Activated CD8-positive, alpha-beta memory T cell treated with anti-CD3 and anti-CD28 coated beads for 48 hours (primary cell): ENCODE results near the gene PALM.
A peak's percentile ranks its signal among the peaks of the same experiment; 100 is the strongest.
"Not testable (repeated sequence)": the region's sequence is repeated elsewhere in the genome, so short reads cannot be mapped to it uniquely, and the experiment has no call there.

Experiments used
- DNase-seq, 3 experiments: peaks; one replicate each; pipeline ENCODE4 v3.0.0-alpha.2; 2020; ENCODE audit warnings: low read depth in 2 of 3, low spot score in 2 of 3

PALM gene

DNA sequence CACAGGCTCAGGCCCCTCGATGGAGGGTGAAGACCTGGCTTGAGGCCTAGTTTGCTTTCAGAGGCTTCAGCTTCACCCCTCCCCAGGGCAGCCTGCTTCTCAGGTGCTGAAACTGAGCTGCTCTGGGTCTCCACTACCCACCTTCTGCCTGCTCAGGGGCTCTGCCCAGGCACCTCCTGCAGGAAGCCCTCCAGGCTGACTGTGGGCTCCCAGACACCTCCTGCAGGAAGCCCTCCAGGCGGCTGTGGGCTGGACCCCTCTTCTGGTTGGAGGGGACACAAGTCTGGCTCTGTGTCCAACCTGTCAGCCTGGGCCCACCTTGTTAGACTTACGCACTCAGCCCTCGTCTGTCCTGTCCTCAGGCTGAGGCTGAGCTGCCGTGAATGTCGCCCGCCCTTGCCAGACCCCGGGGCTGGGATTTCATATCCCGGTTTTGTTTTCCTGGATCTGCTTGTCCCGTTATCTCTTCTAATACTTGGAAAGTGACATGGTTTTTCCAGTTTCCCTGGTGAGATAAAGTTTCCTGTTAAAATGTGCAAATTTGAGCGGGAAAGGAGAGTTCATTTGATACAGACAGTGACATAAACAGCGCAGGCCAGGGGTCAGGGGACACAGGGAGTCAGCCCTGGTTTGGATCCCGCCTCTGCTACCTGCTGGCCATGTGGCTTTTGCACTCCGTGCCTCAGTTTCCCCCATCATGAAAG is 21.4 kb downstream of the PALM start:
- DNase-seq: no peak

- no peak for DNase-seq
Observed at GRCh38 chr19:731000-731399, 22.3 kb downstream of the PALM start.

- DNase-seq: no peak
Observed at GRCh38 chr19:732148-733069, 23.7 kb downstream of the PALM start.

- no peak for DNase-seq
Observed at GRCh38 chr19:734716-735115, 26.0 kb downstream of the PALM start.

- DNase-seq: no peak
Observed at GRCh38 chr19:736125-736524, 27.4 kb downstream of the PALM start.

DNA sequence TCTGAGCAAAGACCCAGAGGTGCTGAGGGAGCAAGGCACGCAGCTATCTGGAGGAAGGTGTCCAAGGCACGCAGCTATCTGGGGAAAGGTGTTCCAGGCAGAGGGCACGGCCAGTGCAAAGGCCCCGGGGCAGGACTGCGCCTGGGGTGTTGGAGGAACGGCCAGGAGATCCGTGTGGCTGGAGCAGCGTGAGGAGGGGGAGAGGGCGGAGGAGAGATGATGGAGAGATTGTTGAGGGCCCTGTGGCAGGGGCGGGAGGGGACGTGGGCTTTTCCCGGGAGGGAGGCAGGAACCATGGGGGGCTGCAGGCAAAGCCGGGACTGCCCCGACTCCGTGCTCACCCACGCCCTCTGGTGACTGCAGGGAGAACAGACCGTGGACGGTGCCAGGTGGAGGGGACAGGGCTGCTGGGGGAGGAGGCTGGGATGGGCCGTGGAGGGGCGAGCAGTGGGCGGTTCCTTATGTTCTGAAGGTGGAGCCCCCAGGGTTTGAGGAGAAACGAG is 28.9 kb downstream of the PALM start:
- peak in 2 of 3 experiments; percentile 38 to 40 for DNase-seq

DNA sequence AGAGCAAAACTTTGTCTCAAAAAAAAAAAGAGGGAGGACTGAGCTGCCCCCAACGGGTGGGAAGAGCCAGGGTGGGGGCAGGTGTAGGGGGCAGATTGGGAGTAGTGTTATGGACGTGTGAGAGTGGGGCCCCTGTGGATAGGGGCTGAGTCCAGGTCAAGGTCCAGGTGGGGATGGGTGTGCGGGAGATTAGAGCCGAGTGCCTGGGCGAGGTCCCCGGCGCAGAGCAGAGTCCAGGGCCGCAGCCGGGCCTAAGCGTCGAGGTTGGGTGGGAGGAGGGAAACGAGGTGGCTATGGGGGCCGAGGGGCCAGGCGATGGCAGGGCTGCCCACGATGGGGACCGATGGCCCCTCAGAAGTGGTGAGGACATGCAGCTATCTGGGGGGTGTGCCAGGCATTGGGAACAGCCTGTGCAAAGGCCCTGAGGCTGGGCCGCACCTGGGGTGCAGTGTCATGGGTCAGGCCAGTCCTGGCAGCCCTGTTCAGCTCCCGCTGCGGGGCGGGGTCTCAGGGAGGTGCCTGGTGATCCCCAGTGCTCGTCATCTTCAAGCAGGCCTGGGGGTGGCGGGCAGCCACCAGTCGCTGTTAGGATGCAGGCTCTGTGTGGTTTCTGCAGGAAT is 29.9 kb downstream of the PALM start:
- DNase-seq: no peak

DNA sequence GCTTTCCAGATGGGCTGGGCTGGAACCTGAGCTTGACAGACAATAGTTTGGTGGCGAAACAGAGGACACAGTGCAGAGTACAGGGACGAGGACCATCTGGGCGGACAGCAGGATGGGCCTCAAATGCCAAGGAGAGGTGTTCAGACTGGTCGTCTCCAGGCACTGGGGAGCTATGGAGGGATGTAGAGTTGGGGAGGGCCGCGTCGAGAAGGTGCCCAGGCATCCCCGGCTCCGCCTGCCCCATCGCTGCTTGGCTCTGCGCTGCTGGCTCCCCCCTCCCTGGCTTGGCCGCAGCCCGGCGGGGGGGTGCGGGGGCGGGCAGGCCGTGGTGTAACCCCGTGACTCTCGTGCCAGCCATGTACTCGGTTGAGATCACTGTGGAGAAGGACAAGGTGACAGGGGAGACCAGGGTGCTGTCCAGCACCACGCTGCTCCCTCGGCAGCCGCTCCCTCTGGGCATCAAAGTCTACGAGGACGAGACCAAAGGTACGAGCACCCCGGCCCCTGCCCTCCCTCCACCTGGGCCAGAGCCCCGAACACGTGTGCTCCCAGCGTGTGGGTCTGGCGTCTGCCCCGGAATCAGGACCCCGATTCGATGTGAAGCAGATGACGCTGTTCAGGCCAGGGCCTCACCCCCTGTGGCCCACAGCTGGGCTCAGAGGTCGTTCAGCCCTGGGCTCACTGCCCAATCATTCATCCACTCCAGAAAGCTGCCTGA is 31.4 kb downstream of the PALM start:
- no peak for DNase-seq

- not testable (repeated sequence) for DNase-seq
Observed at GRCh38 chr19:740816-741505, 32.2 kb downstream of the PALM start.

GRCh38 chr19:741506-742131 is 32.9 kb downstream of the PALM start:
- DNase-seq: no peak

- DNase-seq: no peak
Observed at GRCh38 chr19:742540-743075, 33.9 kb downstream of the PALM start.

DNA sequence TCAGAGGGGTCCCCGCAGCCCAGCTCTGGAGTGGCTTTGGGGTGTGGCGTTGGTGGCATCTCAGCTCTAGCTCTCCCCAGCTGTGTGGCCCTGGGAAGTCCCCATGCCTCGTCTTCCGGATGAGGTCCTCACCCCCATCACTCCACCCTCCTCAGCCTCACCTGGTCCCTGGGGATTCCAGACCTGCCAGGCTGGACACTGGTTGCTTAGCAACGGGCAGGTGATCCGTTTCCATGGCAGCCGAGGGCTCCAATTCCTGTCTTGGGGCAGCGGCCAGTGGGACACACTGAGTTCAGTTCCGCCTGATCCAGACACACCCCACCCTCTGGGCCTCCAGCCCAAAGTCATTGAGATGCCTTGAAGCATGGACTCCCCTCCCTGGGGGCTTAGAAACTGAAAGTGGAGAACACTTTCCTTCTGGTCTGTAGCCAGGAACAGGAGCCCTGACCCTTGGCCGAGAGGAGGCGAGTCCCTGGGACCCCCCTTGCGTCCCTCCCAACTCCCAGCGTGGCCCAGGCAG is 34.5 kb downstream of the PALM start:
- DNase-seq: no peak

DNA sequence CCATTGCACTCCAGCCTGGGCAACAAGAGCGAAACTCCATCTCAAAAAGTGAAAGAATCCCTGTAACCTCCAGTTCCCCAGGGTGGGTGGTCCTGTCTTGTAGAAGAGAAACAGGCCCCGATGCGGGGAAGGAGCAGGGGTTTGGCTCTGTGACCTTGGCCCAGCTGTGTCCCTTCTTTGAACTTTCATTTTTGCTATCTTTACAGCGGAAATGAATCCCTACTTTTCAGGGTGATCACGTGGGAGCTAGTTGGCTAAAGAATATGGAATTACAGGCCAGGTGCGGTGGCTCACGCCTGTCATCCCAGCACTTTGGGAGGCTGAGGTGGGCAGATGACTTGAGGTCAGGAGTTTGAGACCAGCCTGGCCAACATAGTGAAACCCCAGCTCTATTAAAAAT is 36.4 kb downstream of the PALM start:
- DNase-seq: not testable (repeated sequence)

- no peak for DNase-seq
Observed at GRCh38 chr19:746208-746819, 37.6 kb downstream of the PALM start.

DNA sequence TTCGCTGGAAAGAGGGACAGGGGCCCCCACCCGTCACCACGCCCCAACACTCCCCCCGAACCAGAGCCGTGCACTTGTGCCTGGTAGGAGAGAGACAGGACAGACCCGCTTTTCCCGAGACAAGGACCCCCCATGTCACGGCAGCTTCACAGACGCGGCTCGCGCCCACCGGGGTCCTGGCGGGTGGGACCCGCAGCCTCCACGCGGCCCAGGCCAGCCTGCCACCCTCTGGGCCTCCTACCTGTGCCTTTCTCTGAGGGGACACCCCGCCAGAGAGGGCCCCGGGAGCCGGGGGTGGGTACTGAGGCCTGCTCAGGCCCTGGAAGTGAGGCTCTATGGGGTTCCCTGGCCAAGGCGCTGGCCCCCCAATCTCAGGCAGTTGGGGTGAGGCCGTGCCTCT is 38.2 kb downstream of the PALM start:
- DNase-seq: no peak

DNA sequence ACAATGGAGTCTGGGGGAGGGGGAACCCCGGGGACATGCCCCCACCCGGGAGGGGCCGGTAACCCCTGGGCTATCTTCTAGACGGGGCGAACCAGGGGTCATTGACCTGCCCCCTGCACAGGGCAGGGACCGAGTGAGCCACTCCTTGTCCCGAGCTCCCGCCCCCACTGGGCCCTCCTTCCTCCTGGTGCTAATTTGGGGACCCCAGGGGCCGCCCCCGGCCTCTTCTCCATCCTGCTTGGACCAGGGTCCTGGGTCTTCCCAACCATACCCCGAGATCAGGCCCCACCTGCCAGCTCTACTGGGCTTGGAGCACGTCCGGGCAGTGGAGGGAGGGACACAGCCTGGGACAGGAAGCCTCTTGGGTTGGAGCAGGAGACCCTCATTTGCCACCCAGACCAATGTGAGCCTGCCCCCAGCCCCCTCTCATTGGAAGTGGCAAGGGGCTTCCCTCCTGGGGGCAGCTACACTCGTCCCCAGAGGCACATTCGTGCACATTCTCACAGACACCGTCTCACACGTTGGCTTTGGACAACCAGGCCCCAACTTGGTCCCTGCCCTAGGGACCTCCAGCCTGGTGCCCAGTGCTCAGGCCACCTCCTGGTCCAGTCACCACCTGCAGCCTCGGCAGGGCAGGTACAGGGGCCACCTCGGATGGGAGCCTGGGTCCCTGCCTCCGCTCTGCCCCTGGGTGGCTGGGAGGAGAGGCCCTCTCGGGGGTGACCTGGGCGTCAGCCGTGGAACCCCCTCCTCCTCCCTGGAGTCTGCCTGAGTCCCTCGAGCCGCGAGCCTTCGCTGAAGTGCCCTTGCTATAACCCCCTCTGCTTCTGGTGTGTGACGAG is 38.9 kb downstream of the PALM start:
- no peak for DNase-seq

DNA sequence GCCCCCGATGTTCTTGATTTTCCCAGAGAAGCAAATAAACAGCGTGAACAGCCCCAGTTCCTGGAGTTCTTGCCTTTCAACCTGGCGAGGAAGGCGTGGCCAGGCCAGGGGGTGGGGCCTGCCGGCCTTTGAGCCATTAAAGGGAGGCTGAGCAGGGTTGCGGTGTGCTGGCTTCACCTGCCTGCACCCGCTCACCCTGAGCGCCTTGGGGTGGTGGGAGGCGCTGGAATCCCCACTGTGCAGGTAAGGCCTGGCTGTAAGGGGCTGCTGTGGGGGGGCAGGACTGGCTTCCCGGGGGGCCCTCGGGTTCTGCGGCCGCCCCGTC is 39.5 kb downstream of the PALM start:
- DNase-seq: no peak

DNA sequence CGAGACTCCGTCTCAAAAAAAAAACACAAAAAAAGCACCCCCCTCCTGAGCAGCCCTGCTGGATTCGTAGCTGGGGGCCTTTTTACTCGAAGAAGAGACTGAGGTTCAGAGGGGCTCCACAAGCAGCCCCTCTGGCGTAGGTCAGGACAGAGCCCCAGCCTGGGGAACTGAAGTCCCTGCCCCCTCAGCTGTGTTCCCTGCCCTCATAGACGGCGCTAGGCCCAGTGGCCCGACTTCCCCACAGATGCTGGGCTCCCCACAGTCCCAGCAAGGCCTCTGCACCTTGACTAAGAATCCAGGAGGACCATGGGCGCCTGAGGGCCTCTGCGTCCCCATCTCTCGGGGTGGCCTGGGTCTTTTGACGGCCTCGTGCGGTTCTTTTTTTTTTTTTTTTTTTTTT is 41.1 kb downstream of the PALM start:
- no peak for DNase-seq
